ENCODE measurements around the gene ZNF644. TPM values are rescaled to one million over a fixed set of nuclear protein-coding genes. Genes with fewer than 3 reads are reported as not detected.
A peak's percentile ranks its signal among the peaks of the same experiment; 100 is the strongest.

The ZNF644 gene
- total RNA-seq, 1 donor from 2014 or later = 76.5 TPM

- Histone ChIP-seq H3K9ac (ENCODE audit: low read length) (no peak overlapping the region), H3K36me3 (ENCODE audit: insufficient read depth, low read length) (no peaks in the 10 kb centered on the region), H3K79me2 (ENCODE audit: insufficient read depth, low read length) (peaks cover 86% of the 10 kb centered on the region), H3K4me1 (ENCODE audit: insufficient read depth, low read length) (no peaks in the 10 kb centered on the region), H4K20me1 (ENCODE audit: insufficient read depth, low read length) (peaks cover 68% of the 10 kb centered on the region), H3K27ac (ENCODE audit: low read depth, low read length) (no peak overlapping the region), H3K9me3 (ENCODE audit: insufficient read depth, low read depth, low read length) (no peaks in the 10 kb centered on the region), H3K27me3 (ENCODE audit: insufficient read depth, low read length) (no peaks in the 10 kb centered on the region), H3K4me3 (ENCODE audit: insufficient read depth, low read depth, low read length) (no peak overlapping the region), H2AFZ (ENCODE audit: low read depth, low read length) (no peak overlapping the region), H3K4me2 (ENCODE audit: low read length) (no peak overlapping the region)
- Mint-ChIP-seq H3K27ac (ENCODE audit: unreplicated experiment) (no peak overlapping the region), H3K9me3 (ENCODE audit: unreplicated experiment) (no peaks in the 10 kb centered on the region), H3K36me3 (ENCODE audit: low read depth, unreplicated experiment) (no peaks in the 10 kb centered on the region), H3K27me3 (ENCODE audit: low read depth, unreplicated experiment) (no peaks in the 10 kb centered on the region), H3K4me3 (ENCODE audit: unreplicated experiment) (no peak overlapping the region), H3K4me1 (ENCODE audit: low read depth, unreplicated experiment) (peaks cover 3% of the 10 kb centered on the region)
- no peak for FAIRE-seq
- no peak for DNase-seq (ENCODE audit: low read depth)
- TF ChIP-seq EZH2 (IDR thresholded peaks at IDR 0.05; ENCODE audit: insufficient read depth, low read length) = no peak
- TF ChIP-seq CTCF (IDR thresholded peaks at IDR 0.05; ENCODE audit: insufficient read depth, low read depth, low read length) = no peak
These were observed 75.2 kb downstream of the ZNF644 start for GRCh38 chr1:90946630-90947029.

- H3K27me3 Mint-ChIP-seq (ENCODE audit: low read depth, unreplicated experiment) = no peaks in the 10 kb centered on the region
- Histone ChIP-seq H3K9ac (ENCODE audit: low read length) (no peak overlapping the region), H3K79me2 (ENCODE audit: insufficient read depth, low read length) (peaks cover 73% of the 10 kb centered on the region), H4K20me1 (ENCODE audit: insufficient read depth, low read length) (peaks cover 56% of the 10 kb centered on the region), H3K4me3 (ENCODE audit: insufficient read depth, low read depth, low read length) (no peak overlapping the region), H2AFZ (ENCODE audit: low read depth, low read length) (no peak overlapping the region), H3K4me1 (ENCODE audit: insufficient read depth, low read length) (no peaks in the 10 kb centered on the region), H3K4me2 (ENCODE audit: low read length) (no peak overlapping the region), H3K36me3 (ENCODE audit: insufficient read depth, low read length) (no peaks in the 10 kb centered on the region), H3K27me3 (ENCODE audit: insufficient read depth, low read length) (no peaks in the 10 kb centered on the region), H3K27ac (ENCODE audit: low read depth, low read length) (no peak overlapping the region), H3K9me3 (ENCODE audit: insufficient read depth, low read depth, low read length) (no peaks in the 10 kb centered on the region)
- TF ChIP-seq CTCF (IDR thresholded peaks at IDR 0.05; ENCODE audit: insufficient read depth, low read depth, low read length) = no peak
- TF ChIP-seq EZH2 (IDR thresholded peaks at IDR 0.05; ENCODE audit: insufficient read depth, low read length) = no peak
- no peak overlapping the region for H3K4me3 Mint-ChIP-seq (ENCODE audit: unreplicated experiment)
- H3K27ac Mint-ChIP-seq (ENCODE audit: unreplicated experiment) = no peak overlapping the region
- FAIRE-seq (no peak), DNase-seq (ENCODE audit: low read depth) (no peak)
- no peaks in the 10 kb centered on the region for H3K9me3 Mint-ChIP-seq (ENCODE audit: unreplicated experiment)
- H3K4me1 Mint-ChIP-seq (ENCODE audit: low read depth, unreplicated experiment) = no peaks in the 10 kb centered on the region
- peaks cover 4% of the 10 kb centered on the region for H3K36me3 Mint-ChIP-seq (ENCODE audit: low read depth, unreplicated experiment)
These were observed 76.5 kb downstream of the ZNF644 start for GRCh38 chr1:90945287-90945686.

GRCh38 chr1:90943966-90944365 lies 77.9 kb downstream of the ZNF644 start:
- Histone ChIP-seq H3K27ac (ENCODE audit: low read depth, low read length) (no peak overlapping the region), H3K9ac (ENCODE audit: low read length) (no peak overlapping the region), H3K79me2 (ENCODE audit: insufficient read depth, low read length) (peaks cover 72% of the 10 kb centered on the region), H4K20me1 (ENCODE audit: insufficient read depth, low read length) (peaks cover 59% of the 10 kb centered on the region), H3K4me2 (ENCODE audit: low read length) (no peak overlapping the region), H3K27me3 (ENCODE audit: insufficient read depth, low read length) (no peaks in the 10 kb centered on the region), H2AFZ (ENCODE audit: low read depth, low read length) (no peak overlapping the region), H3K4me3 (ENCODE audit: insufficient read depth, low read depth, low read length) (no peak overlapping the region), H3K9me3 (ENCODE audit: insufficient read depth, low read depth, low read length) (no peaks in the 10 kb centered on the region), H3K4me1 (ENCODE audit: insufficient read depth, low read length) (no peaks in the 10 kb centered on the region), H3K36me3 (ENCODE audit: insufficient read depth, low read length) (peaks cover 11% of the 10 kb centered on the region)
- DNase-seq (ENCODE audit: low read depth) (no peak), FAIRE-seq (peak; percentile 56)
- Mint-ChIP-seq H3K36me3 (ENCODE audit: low read depth, unreplicated experiment) (peaks cover 9% of the 10 kb centered on the region), H3K4me1 (ENCODE audit: low read depth, unreplicated experiment) (no peaks in the 10 kb centered on the region), H3K27ac (ENCODE audit: unreplicated experiment) (no peak overlapping the region), H3K9me3 (ENCODE audit: unreplicated experiment) (no peaks in the 10 kb centered on the region), H3K27me3 (ENCODE audit: low read depth, unreplicated experiment) (no peaks in the 10 kb centered on the region), H3K4me3 (ENCODE audit: unreplicated experiment) (no peak overlapping the region)
- no peak for TF ChIP-seq CTCF (IDR thresholded peaks at IDR 0.05; ENCODE audit: insufficient read depth, low read depth, low read length)
- TF ChIP-seq EZH2 (IDR thresholded peaks at IDR 0.05; ENCODE audit: insufficient read depth, low read length) = no peak
